CD4-positive, CD25-positive, alpha-beta regulatory T cell (primary cell): ENCODE results near the gene APOA5. TPM values are rescaled to one million over a fixed set of nuclear protein-coding genes. Genes with fewer than 3 reads are reported as not detected.
A peak's percentile ranks its signal among the peaks of the same experiment; 100 is the strongest.
"Not testable (repeated sequence)": the region's sequence is repeated elsewhere in the genome, so short reads cannot be mapped to it uniquely, and the experiment has no call there.

Experiments used
- ATAC-seq, 2 donors: fragments of 150-1000 bp; cut with Tn5 transposase; one replicate each; pipeline ENCODE4 v1.10.0; 2021; ENCODE audit warnings: low read depth in 2 of 2, moderate number of reproducible peaks in 2 of 2, moderate library complexity in 1 of 2
- DNase-seq, 3 donors: peaks; one replicate each; pipeline versions ENCODE4 v3.0.0 to v3.0.0-alpha.2; 2012 to 2022; ENCODE audit warnings: mixed read lengths in 1 of 3
- H3K27ac ChIP-seq: one replicate; pipeline ENCODE4 v1.7.0; 2013; ENCODE audit warnings: mild to moderate bottlenecking, low read length; ENCODE audit not compliant: insufficient read depth, poor library complexity, severe bottlenecking
- H3K27me3 ChIP-seq: one replicate; pipeline ENCODE4 v1.7.0; 2013; ENCODE audit warnings: low read length; ENCODE audit not compliant: control insufficient read depth, insufficient read depth
- H3K36me3 ChIP-seq: one replicate; pipeline ENCODE4 v1.7.0; 2013; ENCODE audit warnings: mild to moderate bottlenecking, low read length, moderate library complexity; ENCODE audit not compliant: control insufficient read depth, insufficient read depth
- H3K4me1 ChIP-seq: 2 replicates; pipeline ENCODE4 v1.7.0; 2013; ENCODE audit warnings: mild to moderate bottlenecking, low read length; ENCODE audit not compliant: insufficient read depth, control insufficient read depth, poor library complexity, severe bottlenecking
- H3K4me3 ChIP-seq: one replicate; pipeline ENCODE4 v1.7.0; 2013; ENCODE audit warnings: low read depth, mild to moderate bottlenecking, low read length, moderate library complexity
- H3K9me3 ChIP-seq, 2 experiments: 1 replicate in 1 of 2; 2 replicates in 1 of 2; pipeline ENCODE4 v1.7.0; 2013; ENCODE audit warnings: low read length in 2 of 2, mild to moderate bottlenecking in 1 of 2, moderate library complexity in 1 of 2; ENCODE audit not compliant: control insufficient read depth in 2 of 2
- H3K27ac Mint-ChIP-seq, 3 donors: one replicate each; pipeline ENCODE4 v1.8.0; 2020 to 2022; ENCODE audit warnings: mild to moderate bottlenecking in 3 of 3, mixed read lengths in 3 of 3, moderate library complexity in 2 of 3
- H3K27me3 Mint-ChIP-seq: one replicate; pipeline ENCODE4 v1.8.0; 2022; ENCODE audit warnings: mild to moderate bottlenecking, mixed read lengths
- H3K36me3 Mint-ChIP-seq: one replicate; pipeline ENCODE4 v1.8.0; 2020; ENCODE audit warnings: mixed read lengths
- H3K4me1 Mint-ChIP-seq, 4 donors: one replicate each; pipeline ENCODE4 v1.8.0; 2020 to 2022; ENCODE audit warnings: mixed read lengths in 4 of 4, mild to moderate bottlenecking in 1 of 4
- H3K4me3 Mint-ChIP-seq, 4 donors: one replicate each; pipeline ENCODE4 v1.8.0; 2020 to 2022; ENCODE audit warnings: mild to moderate bottlenecking in 4 of 4, mixed read lengths in 4 of 4, moderate library complexity in 3 of 4
- H3K9me3 Mint-ChIP-seq, 7 donors: one replicate each; pipeline ENCODE4 v1.8.0; 2020 to 2022; ENCODE audit warnings: mixed read lengths in 7 of 7, mild to moderate bottlenecking in 3 of 7, moderate library complexity in 2 of 7
- polyA plus RNA-seq, 4 donors: library from polyadenylated mRNA; unstranded; fragments of 300-500 nt; fragmentation: Illumina TruSeq; gene quantifications; one replicate each; pipeline ENCODE4 v1.2.3, GENCODE V29; 2021
- total RNA-seq: library from RNA; stranded (reverse); gene quantifications from one replicate; pipeline ENCODE4 v1.2.3, GENCODE V29; 2022

The APOA5 gene
- total and polyA plus RNA-seq, 5 donors from 2014 or later: not detected

DNA sequence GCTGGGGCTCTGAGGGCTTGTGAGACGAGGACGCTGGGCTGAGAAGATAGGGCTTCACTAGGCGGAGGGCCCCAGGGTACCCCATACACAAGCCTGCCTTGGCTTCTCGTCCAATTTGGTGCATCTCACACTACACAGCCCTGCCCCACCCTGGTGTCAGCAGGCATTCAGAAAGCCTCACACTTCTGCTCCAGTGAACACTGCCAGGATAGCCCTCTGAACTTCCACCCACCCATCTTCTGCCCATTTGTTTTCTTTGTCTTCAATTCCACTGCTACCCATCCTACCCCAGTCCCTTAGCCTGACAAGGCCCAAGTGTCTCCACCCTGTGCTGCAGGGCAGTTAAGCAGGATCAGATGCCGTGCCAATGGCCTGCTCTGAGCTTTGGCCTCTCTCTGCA, 17.0 kb downstream of the APOA5 start:
- ATAC-seq (no peak), DNase-seq (no peak)
- H3K4me1 Mint-ChIP-seq: peaks cover 25 to 54% (median 35%) of the 10 kb centered on the region in 4 donors
- no peak overlapping the region for H3K27ac ChIP-seq
- no peak overlapping the region for H3K4me3 ChIP-seq
- H3K27me3 Mint-ChIP-seq: peaks cover 12% of the 10 kb centered on the region
- peaks cover 26% of the 10 kb centered on the region for H3K4me1 ChIP-seq
- H3K27ac Mint-ChIP-seq: peak overlapping the region in 1 of 3 donors; percentile 27
- H3K27me3 ChIP-seq: no peaks in the 10 kb centered on the region
- H3K9me3 ChIP-seq: no peaks in the 10 kb centered on the region
- peak overlapping the region in 3 of 4 donors; percentile 8 to 80 (median 70) for H3K4me3 Mint-ChIP-seq
- H3K9me3 Mint-ChIP-seq: peaks cover 0 to 1% (median 0%) of the 10 kb centered on the region in 7 donors
- H3K36me3 Mint-ChIP-seq: peaks cover 32% of the 10 kb centered on the region
- H3K36me3 ChIP-seq: peaks cover 27% of the 10 kb centered on the region

DNA sequence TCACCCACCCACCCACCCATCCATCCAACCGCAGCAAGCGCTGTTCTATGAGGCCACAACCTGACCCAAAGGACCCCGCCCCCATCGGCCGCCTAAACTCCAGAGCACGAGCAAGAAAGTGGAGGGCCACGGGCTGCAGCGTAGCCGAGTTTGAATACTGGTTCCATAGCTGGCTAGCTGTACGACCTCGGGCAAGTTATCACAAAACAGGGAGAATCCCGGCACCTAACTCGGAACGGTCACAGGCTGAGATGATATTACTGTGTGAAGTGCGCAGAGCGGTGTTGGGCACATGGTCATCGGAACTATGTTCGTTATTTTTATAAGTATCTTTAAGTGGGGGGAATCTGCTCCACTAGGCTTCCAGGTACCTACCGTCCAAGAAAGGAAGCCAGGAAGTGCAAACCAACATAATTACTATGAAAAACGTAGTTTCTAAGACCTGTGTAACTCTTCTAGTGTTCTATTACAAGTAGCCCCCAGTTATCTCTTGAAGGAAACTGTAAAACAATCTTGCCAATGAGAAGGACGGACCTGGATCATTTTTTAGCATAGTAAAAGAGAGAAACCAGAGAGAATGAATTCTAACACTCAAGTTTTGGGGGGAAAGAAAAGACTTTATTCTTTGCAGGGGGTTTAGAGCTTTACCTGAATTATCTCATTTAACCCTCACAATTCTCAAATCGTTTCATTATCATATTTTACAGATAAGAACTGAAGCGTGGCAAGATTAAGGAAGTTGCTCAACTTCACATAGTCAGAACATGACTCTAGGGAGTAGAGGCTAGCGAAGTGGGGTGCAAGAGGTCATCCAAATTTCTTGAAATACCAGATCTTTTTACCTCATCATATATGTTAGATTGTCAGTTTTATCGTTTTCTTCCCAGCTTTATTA, 18.2 kb downstream of the APOA5 start:
- peaks cover 26% of the 10 kb centered on the region for H3K4me1 ChIP-seq
- H3K27me3 ChIP-seq: no peaks in the 10 kb centered on the region
- Mint-ChIP-seq H3K36me3 (peaks cover 26% of the 10 kb centered on the region), H3K27ac (peak overlapping the region; percentile 93 to 99 (median 99)), H3K27me3 (peaks cover 12% of the 10 kb centered on the region), H3K9me3 (peaks cover 0 to 1% (median 0%) of the 10 kb centered on the region in 7 donors), H3K4me1 (peaks cover 31 to 55% (median 37%) of the 10 kb centered on the region in 4 donors), H3K4me3 (peak overlapping the region; percentile 99)
- H3K36me3 ChIP-seq: peaks cover 15% of the 10 kb centered on the region
- H3K9me3 ChIP-seq: no peaks in the 10 kb centered on the region
- peak overlapping the region; percentile 85 for H3K4me3 ChIP-seq
- ATAC-seq: peak in 1 of 2 donors; percentile 2
- H3K27ac ChIP-seq: peak overlapping the region; percentile 89
- peak in 1 of 3 donors; percentile 38 for DNase-seq

DNA sequence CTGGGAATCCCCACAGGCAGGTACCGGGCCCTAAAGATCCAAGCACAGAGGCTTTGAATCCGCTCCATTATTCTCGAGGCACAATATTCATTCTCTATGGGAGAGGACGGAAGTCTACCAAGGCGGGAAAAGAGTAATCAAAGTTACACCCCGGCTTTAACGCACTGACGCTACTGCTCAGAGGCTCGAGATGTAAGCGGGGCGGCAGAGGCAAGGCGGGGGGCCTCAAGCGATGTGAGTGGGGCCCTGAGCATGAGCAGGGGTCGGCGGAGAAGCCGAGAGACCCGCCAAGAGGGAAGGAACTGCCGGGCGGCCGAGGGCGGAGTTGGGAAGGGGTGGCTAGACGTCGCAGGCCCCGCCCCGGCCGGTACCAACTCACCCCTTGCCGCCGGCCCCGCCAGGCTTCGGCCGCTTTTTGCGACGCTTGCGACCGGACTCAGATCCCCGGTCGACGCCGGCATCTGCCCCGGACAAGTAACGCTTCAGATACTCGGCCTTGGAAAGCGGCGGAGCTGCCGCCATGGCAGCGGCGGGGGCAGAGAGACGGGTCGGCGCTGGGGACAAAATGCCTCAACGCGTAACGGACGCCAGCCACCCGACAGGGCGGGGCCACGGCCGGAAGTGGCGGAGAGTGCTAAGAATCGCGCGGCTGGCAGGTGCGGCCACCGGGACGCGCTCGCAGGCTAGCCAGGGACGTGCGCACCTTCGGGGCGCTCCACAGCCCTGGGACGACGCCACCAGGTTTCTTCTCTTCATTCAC, 19.1 kb downstream of the APOA5 start, which contains the start of gene BUD13:
TSS of gene BUD13 (minus strand) at position 545 of the 760 bp plus-strand sequence. CDS start at position 522, 23 bp downstream.
- Histone ChIP-seq H3K4me1 (peaks cover 26% of the 10 kb centered on the region), H3K27ac (peak within 1 kb of the TSS; percentile 89), H3K4me3 (peak within 1 kb of the TSS; percentile 94), H3K36me3 (peaks cover 10% of the 10 kb centered on the region), H3K27me3 (no peaks in the 10 kb centered on the region), H3K9me3 (no peaks in the 10 kb centered on the region)
- Mint-ChIP-seq H3K27me3 (peaks cover 12% of the 10 kb centered on the region), H3K36me3 (peaks cover 20% of the 10 kb centered on the region), H3K4me1 (peaks cover 31 to 48% (median 35%) of the 10 kb centered on the region in 4 donors), H3K9me3 (peaks cover 0 to 1% (median 0%) of the 10 kb centered on the region in 7 donors), H3K4me3 (peak within 1 kb of the TSS; percentile 99), H3K27ac (peak within 1 kb of the TSS; percentile 93 to 99 (median 99))
- ATAC-seq (peak; percentile 93 to 94), DNase-seq (peak; percentile 89 to 96 (median 95))

DNA sequence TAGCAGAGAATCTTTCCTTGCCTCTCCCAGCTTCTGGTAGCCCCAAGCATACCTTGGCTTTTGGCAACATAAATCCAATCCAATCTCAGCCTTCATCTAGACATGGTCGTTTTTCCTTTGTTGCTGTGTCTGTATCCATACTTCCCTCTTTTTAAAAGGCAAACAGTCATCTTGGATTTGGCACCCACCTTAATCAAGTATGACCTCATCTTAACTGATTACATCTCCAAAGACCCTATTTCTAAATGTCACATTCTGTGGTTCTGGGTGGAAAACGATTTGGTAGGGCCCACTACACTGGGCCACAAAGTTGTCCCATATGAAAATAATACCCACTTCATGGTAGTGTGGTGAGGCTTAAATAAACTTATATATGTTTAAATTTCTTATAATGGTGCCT, 19.7 kb downstream of the APOA5 start:
- H3K4me3 ChIP-seq: peak overlapping the region; percentile 94
- H3K4me1 Mint-ChIP-seq: peaks cover 31 to 45% (median 35%) of the 10 kb centered on the region in 4 donors
- H3K36me3 ChIP-seq: peaks cover 7% of the 10 kb centered on the region
- H3K27ac Mint-ChIP-seq: peak overlapping the region; percentile 93 to 99 (median 99)
- ATAC-seq (no peak), DNase-seq (no peak)
- peaks cover 26% of the 10 kb centered on the region for H3K4me1 ChIP-seq
- peak overlapping the region; percentile 99 for H3K4me3 Mint-ChIP-seq
- peaks cover 12% of the 10 kb centered on the region for H3K27me3 Mint-ChIP-seq
- peaks cover 18% of the 10 kb centered on the region for H3K36me3 Mint-ChIP-seq
- H3K9me3 Mint-ChIP-seq: peaks cover 0 to 1% (median 0%) of the 10 kb centered on the region in 7 donors
- H3K27ac ChIP-seq: peak overlapping the region; percentile 89
- H3K9me3 ChIP-seq: no peaks in the 10 kb centered on the region
- no peaks in the 10 kb centered on the region for H3K27me3 ChIP-seq

DNA sequence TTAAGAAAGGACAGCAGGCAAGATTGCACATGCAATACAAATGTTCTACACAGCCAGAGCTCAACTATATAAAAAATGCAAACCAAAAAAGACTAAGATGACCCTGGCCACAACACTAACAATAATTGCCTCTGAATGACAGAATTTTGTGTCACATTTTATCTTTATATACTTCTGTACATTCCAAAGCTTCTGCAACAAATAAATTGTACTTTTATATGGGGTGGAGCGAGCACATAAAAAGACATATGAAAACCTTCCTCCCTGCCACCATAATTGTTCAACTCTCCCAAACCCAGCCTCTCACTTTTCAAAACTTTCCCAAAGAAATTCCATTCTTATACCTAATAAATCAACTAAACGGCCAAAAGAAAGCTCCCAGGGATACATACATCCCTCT, 29.5 kb downstream of the APOA5 start:
- no peak overlapping the region for H3K4me3 Mint-ChIP-seq
- Histone ChIP-seq H3K27ac (no peak overlapping the region), H3K36me3 (peaks cover 79% of the 10 kb centered on the region), H3K4me1 (no peaks in the 10 kb centered on the region), H3K9me3 (no peaks in the 10 kb centered on the region), H3K4me3 (no peak overlapping the region), H3K27me3 (no peaks in the 10 kb centered on the region)
- H3K36me3 Mint-ChIP-seq: peaks cover 43% of the 10 kb centered on the region
- no peak for DNase-seq
- no peaks in the 10 kb centered on the region for H3K9me3 Mint-ChIP-seq
- ATAC-seq: no peak
- H3K27ac Mint-ChIP-seq: no peak overlapping the region
- no peaks in the 10 kb centered on the region for H3K27me3 Mint-ChIP-seq
- H3K4me1 Mint-ChIP-seq: peaks cover 5 to 23% (median 17%) of the 10 kb centered on the region in 4 donors

DNA sequence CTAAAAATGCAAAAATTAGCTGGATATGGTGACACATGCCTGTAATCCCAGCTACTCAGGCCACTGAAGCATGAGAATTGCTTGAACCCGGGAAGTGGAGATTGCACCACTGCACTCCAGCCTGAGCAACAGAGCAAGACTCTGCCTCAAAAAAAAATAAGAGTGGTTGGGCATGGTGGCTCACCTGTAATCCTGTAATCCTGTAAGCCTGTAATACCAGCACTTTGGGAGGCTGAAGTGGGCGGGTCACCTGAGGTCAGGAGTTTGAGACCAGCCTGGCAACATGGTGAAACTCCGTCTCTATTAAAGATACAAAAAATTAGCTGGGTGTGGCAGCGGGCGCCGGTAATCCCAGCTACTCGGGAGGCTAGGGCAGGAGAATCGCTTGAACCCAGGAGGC, 35.6 kb downstream of the APOA5 start:
- peaks cover 49% of the 10 kb centered on the region for H3K36me3 Mint-ChIP-seq
- H3K4me3 ChIP-seq, ATAC-seq: not testable (repeated sequence)

DNA sequence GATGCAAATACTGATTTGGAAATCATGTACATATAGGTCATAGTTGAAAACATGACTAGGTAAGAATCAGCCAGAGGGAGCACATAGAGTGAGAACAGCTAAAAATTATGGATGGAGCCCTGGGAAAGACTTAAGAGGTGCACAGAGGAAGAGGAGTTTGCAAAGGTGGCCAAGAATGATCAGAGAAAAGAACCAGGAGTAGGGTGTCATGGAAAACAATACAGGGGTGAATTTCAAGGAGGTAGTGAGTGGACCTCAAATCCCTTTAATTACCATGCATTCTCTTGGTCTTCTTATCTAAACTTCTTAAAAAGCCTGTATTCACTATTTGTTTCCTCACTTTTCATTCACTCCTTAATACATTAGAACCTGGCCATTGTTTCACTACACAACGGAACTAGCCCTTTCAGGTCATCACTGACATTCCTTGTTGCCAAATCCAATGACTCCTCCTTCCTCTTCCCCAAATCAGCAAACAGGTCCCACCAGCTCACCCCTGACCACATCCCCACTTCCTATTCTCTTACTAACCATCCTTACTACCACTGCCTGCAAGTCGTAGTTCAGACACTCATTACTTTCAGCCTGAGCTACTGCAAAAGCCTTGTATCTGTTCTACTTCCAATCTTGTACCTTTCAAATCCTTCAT, 41.5 kb downstream of the APOA5 start:
- H3K27ac ChIP-seq: no peak overlapping the region
- H3K27me3 Mint-ChIP-seq: no peaks in the 10 kb centered on the region
- ATAC-seq: no peak
- no peaks in the 10 kb centered on the region for H3K9me3 ChIP-seq
- H3K27ac Mint-ChIP-seq: no peak overlapping the region
- no peaks in the 10 kb centered on the region for H3K27me3 ChIP-seq
- no peaks in the 10 kb centered on the region for H3K9me3 Mint-ChIP-seq
- H3K4me1 ChIP-seq: no peaks in the 10 kb centered on the region
- no peak overlapping the region for H3K4me3 Mint-ChIP-seq
- no peak for DNase-seq
- H3K36me3 Mint-ChIP-seq: peaks cover 37% of the 10 kb centered on the region
- H3K36me3 ChIP-seq: peaks cover 68% of the 10 kb centered on the region
- no peak overlapping the region for H3K4me3 ChIP-seq
- peaks cover 0 to 17% (median 8%) of the 10 kb centered on the region in 4 donors for H3K4me1 Mint-ChIP-seq

More for the DNA sequence above, 35.6 kb downstream of the APOA5 start:
- H3K4me3 Mint-ChIP-seq, H3K9me3 ChIP-seq, H3K27ac Mint-ChIP-seq, DNase-seq, H3K27me3 ChIP-seq, H3K27ac ChIP-seq, H3K9me3 Mint-ChIP-seq, H3K4me1 ChIP-seq, H3K27me3 Mint-ChIP-seq: not testable (repeated sequence)
- peaks cover 0 to 21% (median 11%) of the 10 kb centered on the region in 4 donors for H3K4me1 Mint-ChIP-seq
- H3K36me3 ChIP-seq: peaks cover 76% of the 10 kb centered on the region
